ENCODE data around the gene LFNG. TPM values are rescaled to one million over a fixed set of nuclear protein-coding genes. Genes with fewer than 3 reads are reported as not detected.

Gene LFNG
- total RNA-seq, 3 donors from 2014 or later = 31.7 to 95.0 (median 71.7) TPM

- DNase-seq = no peak
- Histone ChIP-seq H3K4me3 (no peak overlapping the region), H3K36me3 (ENCODE audit: low read depth) (no peaks in the 10 kb centered on the region), H3K9me3 (no peaks in the 10 kb centered on the region), H3K4me1 (ENCODE audit: low read depth) (peaks cover 5% of the 10 kb centered on the region)
- ATAC-seq = no peak
- intact Hi-C loops (cut with DNase I, micrococcal nuclease) = no loop called here
- TF ChIP-seq CTCF (IDR thresholded peaks at IDR 0.05) = no peak
Measured at GRCh38 chr7:2505401-2505800, 14.2 kb upstream of the LFNG start.

- Histone ChIP-seq H3K4me1 (ENCODE audit: low read depth) (peaks cover 24% of the 10 kb centered on the region), H3K4me3 (no peak overlapping the region), H3K9me3 (no peaks in the 10 kb centered on the region), H3K36me3 (ENCODE audit: low read depth) (no peaks in the 10 kb centered on the region)
- intact Hi-C loops (cut with DNase I, micrococcal nuclease) = no loop called here
- no peak for TF ChIP-seq CTCF (IDR thresholded peaks at IDR 0.05)
- DNase-seq = peak in 1 of 3 donors; percentile 24
- ATAC-seq = no peak
Measured at GRCh38 chr7:2507208-2507916, 12.2 kb upstream of the LFNG start.

- Histone ChIP-seq H3K4me1 (ENCODE audit: low read depth) (peaks cover 26% of the 10 kb centered on the region), H3K4me3 (no peak overlapping the region), H3K36me3 (ENCODE audit: low read depth) (no peaks in the 10 kb centered on the region), H3K9me3 (no peaks in the 10 kb centered on the region)
- no peak for TF ChIP-seq CTCF (IDR thresholded peaks at IDR 0.05)
- intact Hi-C loops (cut with DNase I, micrococcal nuclease) = no loop called here
- no peak for DNase-seq
- no peak for ATAC-seq
Measured at GRCh38 chr7:2507917-2508306, 11.7 kb upstream of the LFNG start.

GRCh38 chr7:2508327-2509215 lies 11.0 kb upstream of the LFNG start:
- Histone ChIP-seq H3K36me3 (ENCODE audit: low read depth) (no peaks in the 10 kb centered on the region), H3K9me3 (no peaks in the 10 kb centered on the region), H3K4me3 (no peak overlapping the region), H3K4me1 (ENCODE audit: low read depth) (peaks cover 26% of the 10 kb centered on the region)
- intact Hi-C loops (cut with DNase I, micrococcal nuclease) = no loop called here
- ATAC-seq (peak; percentile 43), DNase-seq (peak; percentile 58 to 91 (median 68))
- no peak for TF ChIP-seq CTCF (IDR thresholded peaks at IDR 0.05)

- no peak for TF ChIP-seq CTCF (IDR thresholded peaks at IDR 0.05)
- peaks cover 26% of the 10 kb centered on the region for H3K4me1 ChIP-seq (ENCODE audit: low read depth)
- no peak for ATAC-seq
- no peak for DNase-seq
- H3K36me3 ChIP-seq (ENCODE audit: low read depth) = no peaks in the 10 kb centered on the region
- intact Hi-C loops (cut with DNase I, micrococcal nuclease) = no loop called here
- no peak overlapping the region for H3K4me3 ChIP-seq
- no peaks in the 10 kb centered on the region for H3K9me3 ChIP-seq
Measured at GRCh38 chr7:2509298-2509906, 10.2 kb upstream of the LFNG start.

Data from mucosa of descending colon (tissue), 3 donors.